SK-N-SH treated with all-trans-retinoic acid at 6 μM for 48 hours (cell line): ENCODE measurements around the gene PTPRN2.
"Not testable (repeated sequence)": the region's sequence is repeated elsewhere in the genome, so short reads cannot be mapped to it uniquely, and the experiment has no call there.

ENCODE experiments used
- ATAC-seq: fragments of 200-7000 bp; cut with Tn5 transposase; 3 replicates; pipeline ENCODE4 v1.9.1; 2020; ENCODE audit warnings: mild to moderate bottlenecking, moderate library complexity
- ARNTL ChIP-seq: fragments of 450-650 bp; formaldehyde crosslinking; IDR thresholded peaks from 2 replicates; pipeline ENCODE4 v1.5.0; 2020; ENCODE audit warnings: low read depth, mild to moderate bottlenecking, moderate library complexity, borderline replicate concordance
- BACH2 ChIP-seq: fragments of 250-450 bp; sonication (Bioruptor Pico); IDR thresholded peaks from 2 replicates; pipeline ENCODE4 v1.9.0; 2021; ENCODE audit warnings: mild to moderate bottlenecking, borderline replicate concordance
- CREB5 ChIP-seq: fragments of 250-450 bp; sonication (Bioruptor Pico); IDR thresholded peaks from 2 replicates; pipeline ENCODE4 v1.5.1; 2020; ENCODE audit warnings: low read depth, mild to moderate bottlenecking, moderate library complexity
- CSRNP3 ChIP-seq: fragments of 250-450 bp; sonication (Bioruptor Pico); IDR thresholded peaks from 2 replicates; pipeline ENCODE4 v1.5.1; 2021; ENCODE audit warnings: mild to moderate bottlenecking, moderate library complexity
- ESRRG ChIP-seq: fragments of 250-450 bp; sonication (Bioruptor Pico); IDR thresholded peaks from 2 replicates; pipeline ENCODE4 v1.6.1; 2021; ENCODE audit warnings: mild to moderate bottlenecking
- GLIS3 ChIP-seq: fragments of 250-450 bp; sonication (Bioruptor Pico); IDR thresholded peaks from 2 replicates; pipeline ENCODE4 v1.5.0; 2020; ENCODE audit warnings: mild to moderate bottlenecking, moderate library complexity
- ISL1 ChIP-seq: fragments of 250-450 bp; sonication (Bioruptor Pico); IDR thresholded peaks from 2 replicates; pipeline ENCODE4 v2.1.2; 2022; ENCODE audit warnings: mild to moderate bottlenecking, moderate library complexity
- OSR1 ChIP-seq: fragments of 250-450 bp; sonication (Bioruptor Pico); IDR thresholded peaks from 2 replicates; pipeline ENCODE4 v1.8.0; 2022; ENCODE audit warnings: moderate library complexity, mild to moderate bottlenecking, inconsistent platforms
- PATZ1 ChIP-seq: fragments of 250-450 bp; sonication (Bioruptor Pico); IDR thresholded peaks from 2 replicates; pipeline ENCODE4 v1.8.0; 2020; ENCODE audit warnings: mild to moderate bottlenecking, moderate library complexity, borderline replicate concordance
- PPARA ChIP-seq: fragments of 250-450 bp; sonication (Bioruptor Pico); IDR thresholded peaks from 2 replicates; pipeline ENCODE4 v1.5.0; 2020; ENCODE audit warnings: mild to moderate bottlenecking, borderline replicate concordance
- RARB ChIP-seq: fragments of 250-450 bp; sonication (Bioruptor Pico); IDR thresholded peaks from 2 replicates; pipeline ENCODE4 v1.8.0; 2021; ENCODE audit warnings: mild to moderate bottlenecking, moderate library complexity
- SNAI2 ChIP-seq: fragments of 250-450 bp; sonication (Bioruptor Pico); IDR thresholded peaks from 2 replicates; pipeline ENCODE4 v1.5.0; 2020; ENCODE audit warnings: mild to moderate bottlenecking, moderate library complexity
- TCF4 ChIP-seq: fragments of 250-450 bp; sonication (Bioruptor Pico); IDR thresholded peaks from 2 replicates; pipeline ENCODE4 v1.8.0; 2021; ENCODE audit warnings: mild to moderate bottlenecking, moderate library complexity, borderline replicate concordance
- TOX ChIP-seq: fragments of 250-450 bp; sonication (Bioruptor Pico); IDR thresholded peaks from 2 replicates; pipeline ENCODE4 v1.8.0; 2021; ENCODE audit warnings: mild to moderate bottlenecking, moderate library complexity, borderline replicate concordance
- TSHZ2 ChIP-seq: fragments of 250-450 bp; sonication (Bioruptor Pico); IDR thresholded peaks from 2 replicates; pipeline ENCODE4 v1.5.0; 2020; ENCODE audit warnings: mild to moderate bottlenecking, moderate library complexity
- ZC3H10 ChIP-seq: fragments of 250-450 bp; sonication (Bioruptor Pico); IDR thresholded peaks from 2 replicates; pipeline ENCODE4 v1.5.1; 2021; ENCODE audit warnings: mild to moderate bottlenecking, moderate library complexity
- ZFP30 ChIP-seq: fragments of 450-650 bp; formaldehyde crosslinking; IDR thresholded peaks from 2 replicates; pipeline ENCODE4 v1.5.0; 2022; ENCODE audit warnings: mild to moderate bottlenecking, moderate library complexity
- ZNF70 ChIP-seq: fragments of 450-650 bp; formaldehyde crosslinking; IDR thresholded peaks from 2 replicates; pipeline ENCODE4 v1.5.0; 2020; ENCODE audit warnings: mild to moderate bottlenecking, moderate library complexity
- ZNF8 ChIP-seq: fragments of 450-650 bp; formaldehyde crosslinking; IDR thresholded peaks from 2 replicates; pipeline ENCODE4 v1.5.0; 2020; ENCODE audit warnings: mild to moderate bottlenecking, moderate library complexity

PTPRN2 gene

DNA sequence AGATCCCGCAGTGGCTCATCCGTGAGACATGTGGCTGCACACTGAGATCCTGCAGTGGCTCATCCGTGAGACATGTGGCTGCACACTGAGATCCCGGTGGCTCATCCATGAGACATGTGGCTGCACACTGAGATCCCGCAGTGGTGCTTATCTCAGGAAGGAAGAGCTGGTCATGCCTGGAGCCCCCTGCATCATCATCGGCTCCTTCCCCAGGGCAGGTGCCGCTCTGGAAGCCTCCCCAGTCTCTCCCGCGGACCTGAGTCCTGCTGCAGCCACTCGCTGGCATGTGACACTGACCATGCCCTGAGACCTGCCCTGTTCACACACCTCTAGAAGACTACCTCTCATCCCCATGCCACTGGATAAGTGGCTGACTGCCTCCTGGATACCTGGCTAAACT lies 181.3 kb downstream of the PTPRN2 start:
- TF ChIP-seq ARNTL (CRISPR knock-in tag) (no peak), PATZ1 (CRISPR knock-in tag) (no peak), GLIS3 (CRISPR knock-in tag) (no peak), RARB (CRISPR knock-in tag) (no peak), CREB5 (CRISPR knock-in tag) (no peak), TOX (CRISPR knock-in tag) (no peak), SNAI2 (CRISPR knock-in tag) (no peak), BACH2 (CRISPR knock-in tag) (no peak), ZC3H10 (CRISPR knock-in tag) (no peak), ZNF70 (no peak), ZFP30 (no peak), ZNF8 (CRISPR knock-in tag) (no peak), OSR1 (CRISPR knock-in tag) (no peak), ESRRG (CRISPR knock-in tag) (no peak), CSRNP3 (no peak), PPARA (CRISPR knock-in tag) (no peak)
- ATAC-seq = no peak

GRCh38 chr7:158405771-158406170 lies 181.9 kb downstream of the PTPRN2 start:
- ATAC-seq = not testable (repeated sequence)

DNA sequence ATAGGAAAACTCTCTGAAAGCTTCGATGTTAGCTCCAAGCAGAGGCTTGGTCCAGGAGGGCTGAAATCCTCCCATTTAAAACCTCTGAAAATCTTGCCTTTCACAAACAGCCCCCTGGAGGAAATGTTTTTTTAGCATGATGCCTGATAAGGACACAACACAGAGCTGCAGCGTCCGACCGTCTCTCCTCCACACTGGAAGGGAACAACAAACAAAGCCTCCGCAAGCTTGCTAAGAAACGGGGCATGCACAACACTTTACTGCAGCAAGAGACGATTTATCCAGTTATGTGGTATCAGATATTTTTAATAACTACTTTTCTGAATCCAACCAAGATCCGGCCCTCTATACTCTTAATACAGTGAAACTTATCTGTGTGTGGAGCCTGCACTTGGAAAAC lies 182.3 kb downstream of the PTPRN2 start:
- TF ChIP-seq ZFP30 (no peak), BACH2 (CRISPR knock-in tag) (no peak), ISL1 (CRISPR knock-in tag) (no peak), PPARA (CRISPR knock-in tag) (no peak), ZC3H10 (CRISPR knock-in tag) (no peak), ZNF8 (CRISPR knock-in tag) (no peak), ZNF70 (no peak), ARNTL (CRISPR knock-in tag) (no peak), TCF4 (CRISPR knock-in tag) (no peak), TSHZ2 (CRISPR knock-in tag) (no peak), ESRRG (CRISPR knock-in tag) (no peak), RARB (CRISPR knock-in tag) (no peak), PATZ1 (CRISPR knock-in tag) (no peak), SNAI2 (CRISPR knock-in tag) (no peak)
- no peak for ATAC-seq
